GM18861 (cell line): ENCODE results near the gene GNAO1.

Experiments used
- ATAC-seq: cut with Tn5 transposase; IDR thresholded peaks from one replicate; pipeline ENCODE4 v1.9.1; 2021; ENCODE audit not compliant: unreplicated experiment

GNAO1 gene

GRCh38 chr16:56331399-56331798, 140.1 kb downstream of the GNAO1 start:
- no peak for ATAC-seq

- no peak for ATAC-seq
Observed at GRCh38 chr16:56331915-56332314, 140.6 kb downstream of the GNAO1 start.

GRCh38 chr16:56332464-56333079, 141.3 kb downstream of the GNAO1 start:
- no peak for ATAC-seq

GRCh38 chr16:56334761-56335160, 143.5 kb downstream of the GNAO1 start:
- no peak for ATAC-seq

GRCh38 chr16:56336071-56336688, 144.9 kb downstream of the GNAO1 start:
- no peak for ATAC-seq

- ATAC-seq = no peak
Observed at GRCh38 chr16:56336711-56337110, 145.4 kb downstream of the GNAO1 start.

DNA sequence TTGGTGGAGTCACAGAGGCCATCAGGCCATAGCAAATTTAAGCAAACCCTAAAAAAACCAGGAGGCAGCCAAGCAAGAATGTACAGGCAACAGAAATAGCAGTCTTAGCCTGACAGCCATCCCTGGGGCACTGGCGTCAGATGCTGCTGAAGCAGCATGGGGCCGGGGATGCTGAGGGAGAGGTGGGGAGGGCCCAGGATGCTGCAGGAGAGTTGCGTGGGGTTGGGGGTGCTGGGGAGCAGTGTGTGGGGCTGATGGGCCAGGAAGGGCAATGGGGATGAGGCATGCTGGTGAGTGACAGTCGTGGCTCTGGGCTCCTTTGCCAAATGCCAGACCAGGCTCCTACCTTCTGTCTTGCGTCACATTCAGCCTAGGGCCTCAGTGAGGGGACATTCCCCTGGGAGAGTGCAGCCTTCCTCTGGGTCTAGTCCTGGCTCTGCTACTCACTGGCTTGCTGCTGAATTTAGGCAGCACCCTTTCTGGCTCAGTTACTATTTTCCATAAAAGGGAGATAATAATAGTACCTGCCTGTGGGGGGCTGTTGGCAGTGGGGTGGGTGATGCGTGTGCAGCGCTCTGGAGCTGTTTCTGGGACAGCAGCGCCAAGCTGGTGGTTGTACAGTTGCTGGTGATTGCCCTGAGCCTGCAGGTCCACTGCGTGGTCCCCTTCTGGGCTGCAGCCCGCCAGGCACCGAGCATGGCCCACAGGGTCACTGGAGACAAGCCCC, 146.0 kb downstream of the GNAO1 start:
- no peak for ATAC-seq

- no peak for ATAC-seq
Observed at GRCh38 chr16:56337858-56338325, 146.6 kb downstream of the GNAO1 start.

DNA sequence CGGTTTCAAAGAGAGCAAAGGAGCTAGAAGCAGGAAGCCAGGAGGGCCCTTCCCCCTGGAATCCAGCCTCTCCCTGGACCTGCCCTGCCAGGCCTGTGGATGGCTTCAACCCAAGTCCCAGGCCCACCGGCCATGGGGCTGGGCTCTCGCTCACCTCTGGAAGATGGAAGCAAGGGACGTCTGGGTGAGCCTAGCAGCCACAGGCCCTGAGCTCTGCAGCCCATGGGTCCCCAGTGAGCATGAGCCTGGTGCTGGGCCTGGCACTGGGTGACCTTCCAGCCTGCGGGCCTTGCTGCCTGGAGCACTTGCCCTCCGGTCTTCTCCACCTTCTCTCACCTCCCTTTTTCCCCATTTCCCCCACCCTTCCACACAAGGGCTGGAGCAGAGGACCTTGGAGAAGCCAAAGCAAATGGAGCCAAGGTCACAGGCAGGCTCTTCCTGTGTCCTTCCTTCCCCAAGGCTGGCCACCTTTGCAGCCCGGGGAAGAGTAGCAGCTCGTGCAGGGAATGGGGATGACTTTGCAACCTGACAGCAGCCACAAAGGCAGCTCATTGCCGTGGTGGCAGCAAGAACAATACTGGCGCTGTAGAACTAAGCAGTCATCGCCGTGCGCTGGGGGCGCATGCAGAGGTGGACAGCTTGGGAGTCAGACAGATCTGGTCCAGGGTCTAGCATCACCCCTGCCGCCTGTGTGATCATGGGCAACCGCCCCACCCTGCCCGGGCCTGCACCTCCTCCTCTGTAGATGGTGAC, 147.5 kb downstream of the GNAO1 start:
- no peak for ATAC-seq

DNA sequence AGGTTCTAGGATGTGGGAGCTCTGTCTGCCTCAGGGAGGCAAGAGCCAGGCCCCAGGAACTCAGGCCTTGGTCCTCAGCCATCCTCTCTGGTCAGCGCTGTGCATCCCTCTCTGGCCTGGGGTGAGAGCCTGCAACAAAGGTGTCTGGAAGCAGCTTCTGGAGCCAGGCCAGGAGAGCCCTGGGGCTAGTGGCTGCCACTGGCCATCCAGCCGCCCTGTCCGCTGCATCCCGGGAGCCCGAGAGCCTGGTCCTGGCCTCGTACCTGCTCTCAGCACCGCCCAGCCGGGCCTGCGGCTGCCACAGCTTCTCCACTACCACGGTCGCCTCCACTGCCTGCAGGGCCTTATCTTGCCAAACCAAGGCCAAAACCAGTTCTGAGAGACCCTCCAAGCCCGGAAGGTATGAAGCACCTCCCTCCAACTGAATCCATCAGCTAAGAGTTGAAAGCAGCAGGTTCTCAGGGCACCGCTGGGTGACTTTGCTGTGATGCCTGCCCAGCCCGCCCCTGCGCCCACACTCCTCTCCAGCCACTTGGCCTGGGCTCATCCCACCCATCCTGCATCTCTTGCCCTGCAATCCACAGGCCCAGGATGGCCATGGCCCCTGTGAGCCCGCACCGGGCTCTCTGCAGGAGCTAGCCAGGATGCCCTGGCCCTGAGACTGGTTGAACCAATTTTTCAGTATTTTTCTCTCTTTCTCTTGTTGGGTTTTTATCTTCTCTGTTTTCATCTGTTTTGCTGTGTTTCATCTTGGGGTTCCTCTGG, 148.3 kb downstream of the GNAO1 start:
- no peak for ATAC-seq

DNA sequence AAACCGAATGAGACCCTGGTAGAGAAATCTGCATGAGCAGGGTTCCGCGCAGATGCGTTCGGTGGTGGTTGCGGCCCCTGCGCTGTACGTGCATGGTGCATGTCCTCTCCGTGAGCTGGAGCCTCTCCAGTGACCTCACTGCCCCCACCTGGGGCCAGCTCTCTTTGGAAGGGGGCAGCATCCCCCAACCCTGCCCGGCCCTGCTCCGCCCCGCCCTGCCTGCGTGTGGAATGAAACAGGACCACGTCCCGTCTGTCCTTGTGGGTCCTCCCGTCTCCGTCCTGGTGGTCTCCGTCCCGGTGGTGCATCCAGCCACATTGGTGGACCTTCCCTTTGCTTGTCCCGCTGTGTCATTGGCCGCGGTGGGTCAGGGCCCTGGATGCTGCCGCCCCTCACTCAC, 149.1 kb downstream of the GNAO1 start:
- no peak for ATAC-seq

- no peak for ATAC-seq
Observed at GRCh38 chr16:56340864-56341365, 149.6 kb downstream of the GNAO1 start.

- ATAC-seq = no peak
Observed at GRCh38 chr16:56341656-56342399, 150.5 kb downstream of the GNAO1 start.

DNA sequence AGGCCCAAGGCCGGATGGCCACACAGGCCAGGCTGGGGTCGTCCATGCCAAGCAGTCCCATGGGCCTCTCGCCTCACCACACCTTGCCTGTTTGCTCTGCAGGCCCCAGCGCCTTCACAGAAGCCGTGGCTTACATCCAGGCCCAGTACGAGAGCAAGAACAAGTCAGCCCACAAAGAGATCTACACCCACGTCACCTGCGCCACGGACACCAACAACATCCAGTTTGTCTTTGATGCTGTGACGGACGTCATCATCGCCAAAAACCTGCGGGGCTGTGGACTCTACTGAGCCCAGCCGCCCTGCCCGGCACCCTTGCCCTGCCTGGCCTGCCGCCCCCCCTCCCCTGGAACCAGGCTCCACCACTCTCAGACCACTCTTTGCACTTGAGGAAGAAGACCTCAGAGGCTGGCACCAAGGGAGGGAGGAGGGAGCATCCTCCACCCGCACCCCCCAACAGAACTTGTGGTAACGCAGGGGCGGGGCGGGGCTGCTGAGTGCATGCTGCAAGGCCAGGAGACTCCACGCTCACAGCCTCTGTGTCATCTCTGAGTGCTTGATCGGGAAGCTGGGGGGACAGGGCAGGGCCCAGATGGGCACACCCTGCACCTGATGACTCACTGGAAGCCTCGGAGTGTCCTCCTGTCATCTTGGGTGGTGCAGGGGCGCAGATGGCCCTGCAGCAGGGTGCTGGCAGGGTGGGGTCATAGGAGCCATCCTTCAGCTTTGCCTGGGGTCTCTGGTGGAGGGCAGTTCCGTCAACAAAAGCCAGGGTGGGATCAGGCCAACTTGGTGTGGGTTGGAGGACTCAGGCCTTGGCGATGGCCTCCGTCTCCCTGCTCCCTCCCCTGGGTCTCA, 152.6 kb downstream of the GNAO1 start:
- no peak for ATAC-seq

GRCh38 chr16:56344518-56345405, 153.5 kb downstream of the GNAO1 start:
- ATAC-seq = no peak

- ATAC-seq = no peak
Observed at GRCh38 chr16:56345406-56346050, 154.2 kb downstream of the GNAO1 start.

DNA sequence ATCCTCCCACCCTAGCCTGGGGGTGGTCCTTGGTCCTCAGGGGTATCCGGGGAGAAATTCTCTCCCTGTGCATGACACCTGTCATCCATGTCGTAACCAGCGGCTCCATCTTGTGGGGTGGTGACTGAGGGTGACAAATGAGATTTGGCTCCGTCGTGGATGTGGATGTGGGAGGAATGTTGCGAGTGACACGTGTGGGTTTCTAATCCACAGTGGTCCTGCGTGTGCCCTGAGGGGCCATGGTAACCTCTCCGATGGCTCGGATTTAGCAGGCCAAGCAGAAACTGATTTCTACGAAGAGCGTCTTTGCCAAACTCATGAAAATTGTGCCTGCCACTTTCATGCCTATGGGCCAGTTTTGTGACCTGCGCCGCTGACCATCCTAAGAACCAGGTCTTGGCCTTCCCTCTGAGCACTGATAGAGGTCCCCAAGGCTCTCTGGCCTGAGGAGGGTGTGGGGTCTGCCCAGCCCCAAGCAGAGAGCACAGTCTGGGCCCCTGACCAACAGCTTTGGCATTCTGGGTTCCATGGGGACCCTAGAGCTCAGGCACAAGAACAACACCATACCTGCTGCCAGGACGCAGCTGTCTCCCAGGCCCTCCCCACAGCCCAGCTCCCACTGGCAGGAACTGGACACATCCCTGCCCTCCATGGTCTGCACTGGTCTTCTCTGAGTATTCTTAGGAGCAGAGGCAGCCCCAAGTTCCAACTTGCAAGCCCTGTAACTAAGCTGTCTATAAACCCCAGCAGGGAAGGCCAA, 155.0 kb downstream of the GNAO1 start:
- no peak for ATAC-seq
